ENCODE results near the gene GPATCH2L. TPM values are rescaled to one million over a fixed set of nuclear protein-coding genes. Genes with fewer than 3 reads are reported as not detected.

GPATCH2L gene
- total and polyA plus RNA-seq, 2 of the 13 experiments (the other 11 are each of a cell fraction or from before 2014, with no cell fraction given) = 14.4 to 29.0 TPM

DNA sequence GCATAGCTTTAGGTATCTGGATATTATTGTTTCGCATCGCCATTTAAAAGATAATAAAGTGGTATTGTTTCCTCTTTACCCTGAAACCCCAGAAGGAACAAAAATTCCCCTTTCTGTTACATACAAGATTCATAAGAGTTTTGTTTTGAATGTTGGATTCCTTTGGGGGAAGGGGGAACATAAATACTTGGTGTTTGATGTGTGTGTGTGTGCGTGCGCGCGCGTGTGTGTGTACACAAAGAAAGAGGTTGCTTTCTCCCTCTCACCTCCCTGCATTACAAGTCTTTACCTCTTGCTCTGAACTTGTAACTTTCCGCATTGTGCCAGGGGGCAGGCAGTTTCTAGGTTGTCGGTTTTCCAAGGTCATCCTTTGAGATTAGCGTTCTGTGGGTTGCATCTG is 76.4 kb downstream of the GPATCH2L start (continued):
- TF ChIP-seq ZNF451 (CRISPR knock-in tag; IDR thresholded peaks at IDR 0.05) (no peak), DNMT1 (CRISPR knock-in tag; IDR thresholded peaks at IDR 0.05) (no peak), ZFYVE20 (CRISPR knock-in tag; IDR thresholded peaks at IDR 0.05; ENCODE audit: borderline replicate concordance, low read depth) (no peak), ZNF136 (CRISPR knock-in tag; IDR thresholded peaks at IDR 0.05; ENCODE audit: low read depth) (no peak)
- TF ChIP-seq, protein P1, sequence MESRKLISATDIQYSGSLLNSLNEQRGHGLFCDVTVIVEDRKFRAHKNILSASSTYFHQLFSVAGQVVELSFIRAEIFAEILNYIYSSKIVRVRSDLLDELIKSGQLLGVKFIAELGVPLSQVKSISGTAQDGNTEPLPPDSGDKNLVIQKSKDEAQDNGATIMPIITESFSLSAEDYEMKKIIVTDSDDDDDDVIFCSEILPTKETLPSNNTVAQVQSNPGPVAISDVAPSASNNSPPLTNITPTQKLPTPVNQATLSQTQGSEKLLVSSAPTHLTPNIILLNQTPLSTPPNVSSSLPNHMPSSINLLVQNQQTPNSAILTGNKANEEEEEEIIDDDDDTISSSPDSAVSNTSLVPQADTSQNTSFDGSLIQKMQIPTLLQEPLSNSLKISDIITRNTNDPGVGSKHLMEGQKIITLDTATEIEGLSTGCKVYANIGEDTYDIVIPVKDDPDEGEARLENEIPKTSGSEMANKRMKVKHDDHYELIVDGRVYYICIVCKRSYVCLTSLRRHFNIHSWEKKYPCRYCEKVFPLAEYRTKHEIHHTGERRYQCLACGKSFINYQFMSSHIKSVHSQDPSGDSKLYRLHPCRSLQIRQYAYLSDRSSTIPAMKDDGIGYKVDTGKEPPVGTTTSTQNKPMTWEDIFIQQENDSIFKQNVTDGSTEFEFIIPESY (CRISPR knock-in tag; IDR thresholded peaks at IDR 0.05) = peak; percentile 78
- TF ChIP-seq, protein P2, sequence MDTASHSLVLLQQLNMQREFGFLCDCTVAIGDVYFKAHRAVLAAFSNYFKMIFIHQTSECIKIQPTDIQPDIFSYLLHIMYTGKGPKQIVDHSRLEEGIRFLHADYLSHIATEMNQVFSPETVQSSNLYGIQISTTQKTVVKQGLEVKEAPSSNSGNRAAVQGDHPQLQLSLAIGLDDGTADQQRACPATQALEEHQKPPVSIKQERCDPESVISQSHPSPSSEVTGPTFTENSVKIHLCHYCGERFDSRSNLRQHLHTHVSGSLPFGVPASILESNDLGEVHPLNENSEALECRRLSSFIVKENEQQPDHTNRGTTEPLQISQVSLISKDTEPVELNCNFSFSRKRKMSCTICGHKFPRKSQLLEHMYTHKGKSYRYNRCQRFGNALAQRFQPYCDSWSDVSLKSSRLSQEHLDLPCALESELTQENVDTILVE (CRISPR knock-in tag; IDR thresholded peaks at IDR 0.05) = no peak

DNA sequence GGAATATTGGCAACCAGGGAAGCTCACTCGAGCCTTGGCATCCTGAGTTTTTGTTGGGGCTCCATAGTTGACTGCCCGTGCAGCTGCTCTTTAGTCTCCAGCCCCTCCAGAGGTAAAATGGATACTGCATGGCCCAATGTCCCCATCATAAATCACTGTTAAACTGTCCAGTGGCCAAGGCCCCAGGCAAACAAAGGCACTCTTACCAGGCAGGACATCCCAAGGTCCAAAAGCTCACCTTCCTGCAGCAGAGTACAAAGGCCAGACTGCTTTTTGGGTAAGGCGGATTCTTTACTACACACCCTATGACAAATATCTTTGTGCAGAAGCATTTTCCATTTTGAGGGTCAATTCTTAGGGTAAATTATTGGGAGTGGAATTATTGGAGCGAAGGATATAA is 81.1 kb downstream of the GPATCH2L start:
- no peaks in the 10 kb centered on the region for H4K20me1 ChIP-seq (ENCODE audit: insufficient read depth, low read length)
- intact Hi-C loops (cut with micrococcal nuclease; ENCODE audit: unreplicated experiment) = no loop called here
- peak; percentile 50 for DNase-seq (ENCODE audit: low spot score)
- peaks cover 23% of the 10 kb centered on the region for H3K4me1 ChIP-seq (ENCODE audit: insufficient read depth, low read length)
- H3K4me2 ChIP-seq (ENCODE audit: low read depth, low read length) = no peak overlapping the region
- WGBS (ENCODE audit: low lambda C conversion rate) = 31% methylated on average over 4 of the region's 4 CpGs
- H3K9me3 ChIP-seq (ENCODE audit: low read length) = no peaks in the 10 kb centered on the region
- H3K4me3 ChIP-seq (replicated peaks in 1 of 3; ENCODE audit: insufficient read depth in 1 of 3, low read depth in 2 of 3, low read length in 3 of 3) = no peak overlapping the region
- no peaks in the 10 kb centered on the region; a peak in 1 of 5 replicates for H3K36me3 ChIP-seq (replicated peaks in 1 of 2; ENCODE audit: control insufficient read depth in 1 of 2, insufficient read depth in 2 of 2, low read length in 2 of 2)
- CTCF ChIA-PET (ENCODE audit: low intra/inter-chr PET ratio, low total read pairs) = no interaction called here
- POLR2A ChIA-PET = no interaction called here
- no TSS peak for BruUV-seq (replicated peaks)
- H2AFZ ChIP-seq (ENCODE audit: low read length) = no peak overlapping the region
- peak; percentile 50 for FAIRE-seq
- H3K27ac ChIP-seq (ENCODE audit: extremely low read length, insufficient read depth, low read length) = peak overlapping the region; percentile 37
- ATAC-seq = peak; percentile 88
- no peaks in the 10 kb centered on the region for H3K79me2 ChIP-seq (ENCODE audit: insufficient read depth, low read length)
- H3K9ac ChIP-seq (ENCODE audit: insufficient read depth, low read depth, low read length) = no peak overlapping the region
- H3K27me3 ChIP-seq (ENCODE audit: control insufficient read depth in 1 of 2, insufficient read depth in 2 of 2, low read length in 2 of 2) = no peaks in the 10 kb centered on the region
- in situ Hi-C loops (cut with HindIII; ENCODE audit: extremely low pct_ligation_motif_present, low pct_unique_long_range_greater_than_20kb) = no loop called here
- TF ChIP-seq LCORL (IDR thresholded peaks at IDR 0.05) (0 out of 2 replicates have a peak, but pooled peaks have one; percentile 30), LCORL (CRISPR knock-in tag; IDR thresholded peaks at IDR 0.05) (peak; percentile 74; the same call in 1 of the 2 replicates), ZNF547 (CRISPR knock-in tag; IDR thresholded peaks at IDR 0.05) (no peak), ZNF652 (CRISPR knock-in tag; IDR thresholded peaks at IDR 0.05; ENCODE audit: borderline replicate concordance, low read depth) (no peak), SMYD3 (CRISPR knock-in tag; IDR thresholded peaks at IDR 0.05) (no peak), PLRG1 (conservative IDR thresholded peaks at IDR 0.05) (no peak), ZNF253 (CRISPR knock-in tag; IDR thresholded peaks at IDR 0.05; ENCODE audit: borderline replicate concordance) (no peak), MAF1 (CRISPR knock-in tag; IDR thresholded peaks at IDR 0.05; ENCODE audit: borderline replicate concordance) (no peak), EHMT2 (IDR thresholded peaks at IDR 0.05; ENCODE audit: borderline replicate concordance, low read depth, low read length) (0 out of 2 replicates have a peak, but pooled peaks have one; percentile 26), ASH2L (IDR thresholded peaks at IDR 0.05; ENCODE audit: insufficient read length, low read depth, low read length) (no peak), NR1H2 (CRISPR knock-in tag; IDR thresholded peaks at IDR 0.05; ENCODE audit: borderline replicate concordance, low read depth) (no peak), ZNF382 (CRISPR knock-in tag; IDR thresholded peaks at IDR 0.05; ENCODE audit: borderline replicate concordance) (no peak), GFI1 (CRISPR knock-in tag; IDR thresholded peaks at IDR 0.05; ENCODE audit: borderline replicate concordance) (peak; percentile 97), SOX13 (IDR thresholded peaks at IDR 0.05) (no peak), SOX13 (CRISPR knock-in tag; conservative IDR thresholded peaks at IDR 0.05 in 1 of 2, IDR thresholded peaks at IDR 0.05 in 1 of 2) (0 out of 4 replicates have a peak, but pooled peaks of 1 of the 2 experiments have one; percentile 35), CHD4 (IDR thresholded peaks at IDR 0.05; ENCODE audit: borderline replicate concordance, low read length) (no peak), ZFP1 (CRISPR knock-in tag; IDR thresholded peaks at IDR 0.05) (no peak), ZNF766 (CRISPR knock-in tag; IDR thresholded peaks at IDR 0.05; ENCODE audit: borderline replicate concordance) (no peak)
